Neuronal stem cell (in vitro differentiated cells): ENCODE measurements around the gene COL5A2.

Source experiments
- DNase-seq: peaks from one replicate; pipeline ENCODE4 v3.0.0-alpha.2; 2013; ENCODE audit warnings: low spot score
- H2AFZ ChIP-seq: one replicate; pipeline ENCODE4 v1.6.1; 2013; ENCODE audit warnings: mild to moderate bottlenecking, low read length, inconsistent platforms
- H2AK5ac ChIP-seq: 2 replicates; pipeline ENCODE4 v1.6.1; 2013; ENCODE audit warnings: low read depth, mild to moderate bottlenecking, inconsistent platforms, low read length, moderate library complexity, mixed read lengths
- H2BK120ac ChIP-seq: 2 replicates; pipeline ENCODE4 v1.6.1; 2013; ENCODE audit warnings: low read depth, mild to moderate bottlenecking, inconsistent platforms, low read length, moderate library complexity, mixed read lengths
- H2BK12ac ChIP-seq: one replicate; pipeline ENCODE4 v1.6.1; 2013; ENCODE audit warnings: low read length, inconsistent platforms
- H2BK15ac ChIP-seq: 2 replicates; pipeline ENCODE4 v1.6.1; 2013; ENCODE audit warnings: mild to moderate bottlenecking, low read length, inconsistent platforms, mixed read lengths
- H2BK5ac ChIP-seq: one replicate; pipeline ENCODE4 v1.6.1; 2013; ENCODE audit warnings: inconsistent platforms, mild to moderate bottlenecking, low read length, moderate library complexity
- H3K14ac ChIP-seq: one replicate; pipeline ENCODE4 v1.6.1; 2013; ENCODE audit warnings: low read length, inconsistent platforms
- H3K18ac ChIP-seq: 2 replicates; pipeline ENCODE4 v1.6.1; 2013; ENCODE audit warnings: low read length, inconsistent platforms
- H3K23ac ChIP-seq: 2 replicates; pipeline ENCODE4 v1.6.1; 2013; ENCODE audit warnings: low read depth, mild to moderate bottlenecking, mixed read lengths, low read length, inconsistent platforms; ENCODE audit not compliant: poor library complexity
- H3K27ac ChIP-seq: replicated peaks from 3 replicates; pipeline ENCODE4 v1.5.1; 2013; ENCODE audit warnings: low read length, inconsistent platforms
- H3K27me3 ChIP-seq, 3 experiments: 2 replicates each; pipeline ENCODE4 v1.6.1; 2013; ENCODE audit warnings: low read length in 3 of 3, mild to moderate bottlenecking in 2 of 3, inconsistent platforms in 1 of 3, low read depth in 1 of 3, mixed read lengths in 1 of 3, moderate library complexity in 1 of 3; ENCODE audit not compliant: control insufficient read depth in 3 of 3, insufficient read depth in 3 of 3
- H3K36me3 ChIP-seq, 2 donors: replicated peaks in 1 of 2; 2 replicates each; pipeline ENCODE4 v1.6.1; 2013; ENCODE audit warnings: low read length in 2 of 2; ENCODE audit not compliant: control insufficient read depth in 2 of 2, insufficient read depth in 2 of 2
- H3K4ac ChIP-seq: 2 replicates; pipeline ENCODE4 v1.6.1; 2013; ENCODE audit warnings: inconsistent platforms, mild to moderate bottlenecking, low read length, moderate library complexity
- H3K4me1 ChIP-seq, 2 donors: 1 replicate in 1 of 2; 2 replicates in 1 of 2; pipeline ENCODE4 v1.6.1; 2013; ENCODE audit warnings: low read length in 2 of 2, low read depth in 1 of 2; ENCODE audit not compliant: control insufficient read depth in 2 of 2, insufficient read depth in 1 of 2
- H3K4me2 ChIP-seq: one replicate; pipeline ENCODE4 v1.6.1; 2013; ENCODE audit warnings: mild to moderate bottlenecking, low read length, inconsistent platforms; ENCODE audit not compliant: insufficient read depth, poor library complexity, severe bottlenecking
- H3K4me3 ChIP-seq, 2 donors: 2 replicates each; pipeline ENCODE4 v1.5.1; 2013; ENCODE audit warnings: low read length in 2 of 2, mild to moderate bottlenecking in 2 of 2, inconsistent platforms in 1 of 2, moderate library complexity in 1 of 2
- H3K79me1 ChIP-seq: one replicate; pipeline ENCODE4 v1.6.1; 2013; ENCODE audit warnings: low read depth, mild to moderate bottlenecking, inconsistent platforms, low read length, moderate library complexity
- H3K9ac ChIP-seq: one replicate; pipeline ENCODE4 v1.6.1; 2013; ENCODE audit warnings: mild to moderate bottlenecking, low read depth, low read length, inconsistent platforms; ENCODE audit not compliant: poor library complexity
- H3K9me3 ChIP-seq, 2 donors: replicated peaks in 1 of 2; 2 replicates each; pipeline versions ENCODE3 to v1.6.1; 2013; ENCODE audit warnings: low read length in 2 of 2, mild to moderate bottlenecking in 2 of 2, inconsistent platforms in 1 of 2, low read depth in 1 of 2, mixed read lengths in 1 of 2, moderate library complexity in 1 of 2; ENCODE audit not compliant: control insufficient read depth in 2 of 2, insufficient read depth in 1 of 2
- H4K8ac ChIP-seq: one replicate; pipeline ENCODE4 v1.6.1; 2013; ENCODE audit warnings: low read depth, mild to moderate bottlenecking, inconsistent platforms, low read length, moderate library complexity
- H4K91ac ChIP-seq: one replicate; pipeline ENCODE4 v1.6.1; 2013; ENCODE audit warnings: low read length, low read depth, mild to moderate bottlenecking, inconsistent platforms; ENCODE audit not compliant: poor library complexity
- WGBS, 2 donors: extraction: QIAGEN DNeasy Blood & Tissue Kit; methylation state at CpG; one replicate each; pipeline ENCODE4 v1.1.7; 2013; ENCODE audit warnings: missing lambda C conversion rate in 2 of 2, mixed read lengths in 1 of 2; ENCODE audit not compliant: insufficient read length in 2 of 2, insufficient replicate concordance in 1 of 2; ENCODE audit errors: extremely low coverage in 2 of 2; 5-methylcytosine and 5-hydroxymethylcytosine counted together

The COL5A2 gene

DNA sequence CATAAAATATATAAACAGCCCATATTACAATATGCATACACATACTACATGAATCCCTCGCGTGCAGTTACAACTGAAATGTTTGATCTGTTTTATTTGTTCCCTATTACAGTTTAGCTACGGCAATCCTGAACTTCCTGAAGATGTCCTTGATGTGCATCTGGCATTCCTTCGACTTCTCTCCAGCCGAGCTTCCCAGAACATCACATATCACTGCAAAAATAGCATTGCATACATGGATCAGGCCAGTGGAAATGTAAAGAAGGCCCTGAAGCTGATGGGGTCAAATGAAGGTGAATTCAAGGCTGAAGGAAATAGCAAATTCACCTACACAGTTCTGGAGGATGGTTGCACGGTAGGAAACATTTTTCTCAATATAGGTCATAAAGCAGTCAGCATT is 169.0 kb downstream of the COL5A2 start:
- Histone ChIP-seq H3K4me2 (no peak overlapping the region), H3K79me1 (no peaks in the 10 kb centered on the region), H2AK5ac (no peak overlapping the region), H3K4me3 (no peak overlapping the region), H2BK120ac (no peak overlapping the region), H3K23ac (no peak overlapping the region), H3K4me1 (peaks cover 0 to 8% of the 10 kb centered on the region in 2 donors), H4K8ac (no peak overlapping the region), H3K14ac (no peak overlapping the region), H3K9me3 (no peaks in the 10 kb centered on the region), H3K18ac (no peak overlapping the region), H2AFZ (no peak overlapping the region), H3K27me3 (no peaks in the 10 kb centered on the region), H2BK5ac (no peak overlapping the region), H3K4ac (no peak overlapping the region), H2BK12ac (no peak overlapping the region), H3K9ac (no peak overlapping the region), H4K91ac (no peak overlapping the region), H3K36me3 (no peaks in the 10 kb centered on the region), H3K27ac (no peak overlapping the region), H2BK15ac (no peak overlapping the region)
- WGBS, 2 donors, result no CpG with 5 or more reads among the region's 6 CpGs
- no peak for DNase-seq

GRCh38 chr2:189008555-189009262 is 170.9 kb downstream of the COL5A2 start:
- Histone ChIP-seq H2BK15ac (no peak overlapping the region), H2AFZ (no peak overlapping the region), H2AK5ac (no peak overlapping the region), H2BK12ac (no peak overlapping the region), H4K8ac (no peak overlapping the region), H3K4me2 (no peak overlapping the region), H3K36me3 (no peaks in the 10 kb centered on the region), H3K23ac (no peak overlapping the region), H3K14ac (no peak overlapping the region), H3K4ac (no peak overlapping the region), H3K4me3 (no peak overlapping the region), H3K4me1 (no peaks in the 10 kb centered on the region), H3K9ac (no peak overlapping the region), H3K79me1 (no peaks in the 10 kb centered on the region), H3K27me3 (no peaks in the 10 kb centered on the region), H3K18ac (no peak overlapping the region), H3K9me3 (no peaks in the 10 kb centered on the region), H3K27ac (no peak overlapping the region), H4K91ac (no peak overlapping the region), H2BK120ac (no peak overlapping the region), H2BK5ac (no peak overlapping the region)
- no CpG with 5 or more reads among the region's 9 CpGs for WGBS, 2 donors
- no peak for DNase-seq

- WGBS, 2 donors, result no CpG with 5 or more reads among the region's 1 CpG
- Histone ChIP-seq H3K36me3 (no peaks in the 10 kb centered on the region), H3K18ac (no peak overlapping the region), H2BK120ac (no peak overlapping the region), H2AK5ac (no peak overlapping the region), H3K4me2 (no peak overlapping the region), H3K9ac (no peak overlapping the region), H3K27me3 (no peaks in the 10 kb centered on the region), H3K79me1 (no peaks in the 10 kb centered on the region), H3K9me3 (no peaks in the 10 kb centered on the region), H2BK5ac (no peak overlapping the region), H2BK12ac (no peak overlapping the region), H4K91ac (no peak overlapping the region), H3K4me3 (no peak overlapping the region), H3K4ac (no peak overlapping the region), H3K27ac (no peak overlapping the region), H3K4me1 (no peaks in the 10 kb centered on the region), H2AFZ (no peak overlapping the region), H3K23ac (no peak overlapping the region), H3K14ac (no peak overlapping the region), H4K8ac (no peak overlapping the region), H2BK15ac (no peak overlapping the region)
- no peak for DNase-seq
Measured at GRCh38 chr2:189002079-189002478, 177.5 kb downstream of the COL5A2 start.

DNA sequence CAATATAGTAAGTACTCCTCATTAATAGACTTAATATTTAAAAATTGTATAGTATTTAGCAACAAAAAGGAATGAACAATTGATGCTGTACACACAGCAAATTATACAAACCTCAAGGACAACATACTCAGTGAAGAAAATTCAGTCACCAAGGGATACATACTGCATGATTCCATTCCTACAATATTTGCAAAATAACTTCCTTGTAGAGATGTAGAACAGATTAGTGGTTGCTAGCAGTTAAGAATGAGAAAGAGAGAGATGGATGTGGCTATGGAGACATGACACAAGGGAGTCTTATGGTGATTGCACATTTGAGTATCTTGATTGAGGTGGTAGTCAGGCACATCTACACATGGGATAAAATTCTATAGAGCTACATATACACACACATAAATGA is 179.3 kb downstream of the COL5A2 start:
- no peak overlapping the region for H3K4ac ChIP-seq
- H4K8ac ChIP-seq, result no peak overlapping the region
- no peaks in the 10 kb centered on the region for H3K9me3 ChIP-seq
- no peak overlapping the region for H3K4me3 ChIP-seq
- no peak for DNase-seq
- H2BK5ac ChIP-seq, result no peak overlapping the region
- no peaks in the 10 kb centered on the region for H3K27me3 ChIP-seq
- H4K91ac ChIP-seq, result no peak overlapping the region
- no peaks in the 10 kb centered on the region for H3K79me1 ChIP-seq
- no peak overlapping the region for H2BK15ac ChIP-seq
- H2AK5ac ChIP-seq, result no peak overlapping the region
- H2BK120ac ChIP-seq, result no peak overlapping the region
- H3K4me2 ChIP-seq, result no peak overlapping the region
- no peaks in the 10 kb centered on the region for H3K4me1 ChIP-seq
- no peaks in the 10 kb centered on the region for H3K36me3 ChIP-seq
- H3K23ac ChIP-seq, result no peak overlapping the region
- no peak overlapping the region for H2AFZ ChIP-seq
- no peak overlapping the region for H3K27ac ChIP-seq
- no peak overlapping the region for H3K18ac ChIP-seq
- H3K9ac ChIP-seq, result no peak overlapping the region
- H3K14ac ChIP-seq, result no peak overlapping the region
- H2BK12ac ChIP-seq, result no peak overlapping the region
